Measurements from ENCODE around the gene CKM. TPM values are rescaled to one million over a fixed set of nuclear protein-coding genes. Genes with fewer than 3 reads are reported as not detected.

CKM gene
- total and polyA plus RNA-seq, 7 donors = 0.48 to 14.4 (median 0.83) TPM

DNA sequence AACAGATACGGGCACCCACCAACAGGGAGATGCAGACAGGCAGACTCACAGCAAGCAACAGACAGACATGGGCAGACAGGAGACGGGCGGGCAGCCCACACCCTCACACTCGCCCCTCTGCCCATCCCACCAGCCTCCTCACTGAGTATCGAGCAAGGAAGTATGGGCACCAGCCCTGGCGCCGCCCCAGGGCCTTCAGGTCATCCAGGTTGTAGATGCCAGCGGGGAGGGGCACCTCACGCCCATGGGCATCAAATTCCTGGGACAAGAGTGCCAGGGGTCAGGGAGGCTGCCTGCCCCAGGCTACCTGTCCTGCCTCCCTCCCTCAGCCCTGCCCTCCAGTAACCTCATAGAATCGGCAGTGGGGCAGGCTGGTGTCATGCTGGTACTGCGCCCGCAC, 42.0 kb upstream of the CKM start:
- Histone ChIP-seq H3K27me3 (no peaks in the 10 kb centered on the region), H3K4me1 (peaks cover 0 to 8% (median 3%) of the 10 kb centered on the region in 4 donors), H3K36me3 (peaks cover 0 to 33% (median 3%) of the 10 kb centered on the region in 4 donors), H3K27ac (no peak overlapping the region), H3K9me3 (no peaks in the 10 kb centered on the region), H3K4me3 (no peak overlapping the region)
- TF ChIP-seq EP300 (IDR thresholded peaks at IDR 0.05) = no peak
- no peak for TF ChIP-seq POLR2A (IDR thresholded peaks at IDR 0.05)
- TF ChIP-seq POLR2AphosphoS5 (IDR thresholded peaks at IDR 0.05) = no peak
- TF ChIP-seq, protein P1, sequence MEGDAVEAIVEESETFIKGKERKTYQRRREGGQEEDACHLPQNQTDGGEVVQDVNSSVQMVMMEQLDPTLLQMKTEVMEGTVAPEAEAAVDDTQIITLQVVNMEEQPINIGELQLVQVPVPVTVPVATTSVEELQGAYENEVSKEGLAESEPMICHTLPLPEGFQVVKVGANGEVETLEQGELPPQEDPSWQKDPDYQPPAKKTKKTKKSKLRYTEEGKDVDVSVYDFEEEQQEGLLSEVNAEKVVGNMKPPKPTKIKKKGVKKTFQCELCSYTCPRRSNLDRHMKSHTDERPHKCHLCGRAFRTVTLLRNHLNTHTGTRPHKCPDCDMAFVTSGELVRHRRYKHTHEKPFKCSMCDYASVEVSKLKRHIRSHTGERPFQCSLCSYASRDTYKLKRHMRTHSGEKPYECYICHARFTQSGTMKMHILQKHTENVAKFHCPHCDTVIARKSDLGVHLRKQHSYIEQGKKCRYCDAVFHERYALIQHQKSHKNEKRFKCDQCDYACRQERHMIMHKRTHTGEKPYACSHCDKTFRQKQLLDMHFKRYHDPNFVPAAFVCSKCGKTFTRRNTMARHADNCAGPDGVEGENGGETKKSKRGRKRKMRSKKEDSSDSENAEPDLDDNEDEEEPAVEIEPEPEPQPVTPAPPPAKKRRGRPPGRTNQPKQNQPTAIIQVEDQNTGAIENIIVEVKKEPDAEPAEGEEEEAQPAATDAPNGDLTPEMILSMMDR (IDR thresholded peaks at IDR 0.05) = no peak
- 83 to 91% methylated on average over 12 of the region's 12 CpGs for WGBS, 2 donors
- intact Hi-C loops (cut with DNase I) = no loop called here
- DNase-seq = no peak

DNA sequence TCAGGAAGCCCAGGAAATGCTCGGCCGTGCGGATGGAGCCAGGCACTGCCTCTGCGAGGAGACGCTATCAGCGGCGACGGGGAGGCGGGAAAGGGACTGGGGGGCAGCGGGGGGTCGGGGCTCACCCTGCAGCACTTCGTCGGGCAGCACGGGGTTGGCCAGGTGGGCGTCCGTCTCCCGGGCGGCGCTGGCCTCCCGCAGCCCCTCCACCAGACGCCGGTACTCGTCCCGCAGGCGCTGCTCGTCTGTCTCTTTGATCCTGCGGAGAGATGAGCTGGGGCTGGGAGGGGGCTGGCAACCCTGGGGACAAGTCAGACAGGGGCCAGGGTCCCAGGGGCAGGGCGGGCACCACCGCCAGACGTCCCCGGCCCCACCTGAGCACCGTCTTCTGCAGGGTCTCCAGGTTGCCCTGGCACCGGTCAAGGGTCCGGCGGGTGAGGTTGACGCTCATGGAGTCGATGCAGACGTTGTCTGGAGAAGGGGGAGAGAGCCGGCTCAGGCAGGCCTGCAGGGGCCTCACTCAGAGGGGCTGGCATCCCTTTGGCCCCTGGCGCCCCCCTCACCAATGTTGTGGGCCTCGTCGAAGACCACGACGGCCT, 41.3 kb upstream of the CKM start:
- no peaks in the 10 kb centered on the region for H3K27me3 ChIP-seq
- 94 to 95% methylated on average over 44 of the region's 44 CpGs for WGBS, 2 donors
- no peaks in the 10 kb centered on the region for H3K9me3 ChIP-seq
- peaks cover 0 to under 1% (median 0%) of the 10 kb centered on the region in 4 donors for H3K4me1 ChIP-seq
- DNase-seq = no peak
- peaks cover 0 to 38% (median 3%) of the 10 kb centered on the region in 4 donors for H3K36me3 ChIP-seq
- intact Hi-C loops (cut with DNase I) = no loop called here
- H3K4me3 ChIP-seq = no peak overlapping the region
- no peak overlapping the region for H3K27ac ChIP-seq
- TF ChIP-seq POLR2A (IDR thresholded peaks at IDR 0.05) (no peak), EP300 (IDR thresholded peaks at IDR 0.05) (no peak), POLR2AphosphoS5 (IDR thresholded peaks at IDR 0.05) (no peak)
- TF ChIP-seq, protein P1 (IDR thresholded peaks at IDR 0.05) = no peak

DNA sequence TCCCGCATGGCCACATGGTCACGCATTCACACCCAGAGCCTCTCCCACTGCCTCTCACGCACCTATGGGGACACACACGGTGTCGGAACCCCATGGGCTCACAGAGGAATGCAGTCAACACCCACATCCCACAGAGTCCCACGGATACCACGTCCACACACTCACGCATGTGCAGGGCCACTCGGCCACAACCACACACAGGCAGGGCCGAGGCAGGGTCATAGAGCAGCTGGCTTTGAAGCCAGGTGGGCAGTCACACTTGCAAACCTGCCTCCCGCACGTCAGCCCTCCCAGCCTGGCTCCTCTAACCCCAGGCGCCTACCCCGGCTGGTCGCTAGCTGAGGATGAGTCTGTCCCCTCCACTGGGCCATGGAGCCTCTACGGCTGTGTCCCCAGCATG, 39.6 kb upstream of the CKM start:
- no peak for TF ChIP-seq POLR2AphosphoS5 (IDR thresholded peaks at IDR 0.05)
- TF ChIP-seq POLR2A (IDR thresholded peaks at IDR 0.05) = no peak
- TF ChIP-seq, protein P1 (IDR thresholded peaks at IDR 0.05) = no peak
- no peak for TF ChIP-seq EP300 (IDR thresholded peaks at IDR 0.05)
- WGBS, 2 donors = 91 to 93% methylated on average over 16 of the region's 16 CpGs
- Histone ChIP-seq H3K27ac (no peak overlapping the region), H3K4me1 (no peaks in the 10 kb centered on the region), H3K27me3 (no peaks in the 10 kb centered on the region), H3K4me3 (no peak overlapping the region), H3K36me3 (peaks cover 0 to 38% (median 3%) of the 10 kb centered on the region in 4 donors), H3K9me3 (no peaks in the 10 kb centered on the region)
- intact Hi-C loops (cut with DNase I) = no loop called here
- no peak for DNase-seq

DNA sequence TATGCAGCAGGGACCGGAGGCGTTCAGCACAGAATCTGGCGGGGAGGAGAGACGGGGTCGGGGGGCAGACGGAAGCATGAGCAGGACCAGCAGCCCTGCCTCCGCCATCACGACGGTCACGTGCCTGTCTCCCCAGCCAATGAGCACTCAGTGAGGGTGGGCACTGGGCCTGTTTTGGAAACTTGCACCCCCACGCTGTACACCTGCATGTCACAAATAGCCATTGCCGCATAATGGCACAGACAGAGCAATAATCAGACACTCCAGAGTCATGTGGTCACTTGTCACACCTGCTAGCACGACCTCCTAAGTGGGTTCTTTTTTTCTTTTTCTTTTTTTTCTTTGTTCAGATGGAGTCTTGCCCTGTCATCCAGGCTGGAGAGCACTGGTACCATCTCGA, 38.9 kb upstream of the CKM start:
- Histone ChIP-seq H3K4me1 (no peaks in the 10 kb centered on the region), H3K27ac (no peak overlapping the region), H3K4me3 (no peak overlapping the region), H3K9me3 (no peaks in the 10 kb centered on the region), H3K27me3 (no peaks in the 10 kb centered on the region), H3K36me3 (peaks cover 0 to 38% (median 3%) of the 10 kb centered on the region in 4 donors)
- intact Hi-C loops (cut with DNase I) = no loop called here
- no peak for TF ChIP-seq POLR2AphosphoS5 (IDR thresholded peaks at IDR 0.05)
- TF ChIP-seq EP300 (IDR thresholded peaks at IDR 0.05) = no peak
- TF ChIP-seq, protein P1 (IDR thresholded peaks at IDR 0.05) = no peak
- TF ChIP-seq POLR2A (IDR thresholded peaks at IDR 0.05) = no peak
- WGBS, 2 donors = 94% methylated on average over 14 of the region's 14 CpGs
- DNase-seq = no peak

Measured in sigmoid colon (tissue), 7 donors.